Endometrial microvascular endothelial cells (primary cell): Measurements from ENCODE around the gene TARDBP. TPM values are rescaled to one million over a fixed set of nuclear protein-coding genes. Genes with fewer than 3 reads are reported as not detected.
"Not testable (repeated sequence)": the region's sequence is repeated elsewhere in the genome, so short reads cannot be mapped to it uniquely, and the experiment has no call there.

Experiments
- in situ Hi-C: cut with HindIII; loops from 2 replicates; pipeline ENCODE4 v1.10.0; 2017; ENCODE audit warnings: low sequenced_read_pairs, low pct_unique_long_range_greater_than_20kb; ENCODE audit errors: inconsistent ontology term
- total RNA-seq: library from RNA; depleted of rRNA; stranded (reverse); fragments of >200 nt; gene quantifications from one replicate; pipeline ENCODE4 v1.2.3, GENCODE V29; 2015; ENCODE audit errors: inconsistent ontology term

Gene TARDBP
- total RNA-seq, 1 donor from 2014 or later, result 114 TPM

DNA sequence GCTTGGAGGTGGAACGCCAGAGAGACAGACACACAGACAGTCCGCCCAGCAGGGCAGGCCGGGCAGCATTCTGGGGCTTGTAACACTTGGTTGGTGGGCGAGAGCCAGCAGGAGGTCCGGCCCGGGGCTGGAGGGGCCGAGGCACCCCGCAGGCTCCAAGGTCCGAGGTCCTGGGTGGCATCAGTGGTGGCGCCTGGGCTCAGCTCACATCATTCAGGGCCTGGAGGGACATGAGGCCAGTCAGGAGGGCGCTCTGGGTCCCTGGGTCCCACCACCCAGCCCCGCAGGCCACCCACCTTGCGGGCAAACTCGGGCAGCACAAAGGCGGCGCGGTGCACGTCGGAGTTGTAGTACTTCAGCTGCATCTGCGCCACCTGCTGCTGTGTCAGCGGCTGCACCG is 42.2 kb downstream of the TARDBP start:
- in situ Hi-C loops, result no loop called here

DNA sequence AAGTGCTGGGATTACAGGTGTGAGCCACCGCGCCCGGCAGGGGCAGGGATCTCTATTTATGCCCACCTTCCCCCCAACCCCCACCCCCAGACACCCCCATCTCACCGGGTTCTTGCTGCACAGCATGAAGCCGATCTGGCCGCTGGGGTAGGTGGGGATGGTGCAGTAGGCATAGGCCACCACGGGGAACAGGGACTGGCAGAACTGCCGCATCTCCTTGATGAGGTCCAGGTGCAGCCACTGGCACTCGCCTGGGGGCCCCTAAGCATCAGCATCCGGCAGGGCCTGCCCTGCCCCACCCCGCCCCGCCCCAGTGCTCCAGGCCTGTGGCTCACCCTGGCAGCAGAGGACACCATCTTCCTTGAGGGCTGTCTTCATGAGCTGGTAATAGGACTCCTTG is 43.2 kb downstream of the TARDBP start:
- in situ Hi-C loops, result no loop called here

DNA sequence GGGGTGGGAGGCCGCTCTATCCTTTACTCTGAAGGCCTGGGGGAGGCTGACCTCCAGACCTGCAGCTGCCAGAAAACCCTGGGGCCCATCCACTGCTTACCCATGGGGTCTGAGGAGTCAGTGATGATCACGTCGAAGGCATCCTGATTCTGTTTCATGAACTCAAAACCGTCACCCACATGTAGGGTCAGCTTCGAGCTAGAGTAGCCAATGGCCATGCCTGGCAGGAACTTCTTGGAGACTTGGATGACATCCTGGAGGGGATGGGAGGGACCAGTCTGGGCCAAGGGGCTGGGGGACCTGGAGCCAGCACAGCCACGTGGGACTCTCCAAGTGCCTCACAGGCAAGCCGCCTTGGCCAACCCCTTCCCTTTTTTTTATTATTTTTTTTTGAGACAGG is 44.0 kb downstream of the TARDBP start:
- in situ Hi-C loops, result no loop called here

- in situ Hi-C loops, result no loop called here
Observed at GRCh38 chr1:11057477-11057876, 45.0 kb downstream of the TARDBP start.

DNA sequence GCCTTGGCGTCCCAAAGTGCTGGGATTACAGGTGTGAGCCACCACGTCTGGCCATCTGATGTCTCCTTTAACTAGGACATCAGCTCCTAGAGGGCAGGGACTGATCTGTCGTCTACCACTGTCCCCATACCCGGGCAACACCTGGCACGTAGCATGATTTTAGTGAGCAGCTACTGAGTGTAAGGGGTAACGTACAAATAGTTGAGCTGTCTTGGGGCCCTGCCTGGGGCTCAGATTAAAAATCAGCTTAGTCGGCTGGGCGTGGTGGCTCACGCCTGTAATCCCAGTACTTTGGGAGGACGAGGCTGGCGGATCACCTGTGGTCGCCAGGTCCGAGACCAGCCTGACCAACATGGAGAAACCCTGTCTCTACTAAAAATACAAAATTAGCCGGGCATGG is 45.6 kb downstream of the TARDBP start:
- in situ Hi-C loops, result no loop called here

- in situ Hi-C loops, result no loop called here
Observed at GRCh38 chr1:11058595-11059154, 46.2 kb downstream of the TARDBP start.

GRCh38 chr1:11059155-11059967 is 46.9 kb downstream of the TARDBP start:
- in situ Hi-C loops, result no loop called here

GRCh38 chr1:11059968-11060830 is 47.7 kb downstream of the TARDBP start, which contains the start of gene SRM:
Gene SRM, minus strand, starts transcription at chr1:11060018. Its CDS starts 75 bp downstream, at chr1:11059943.
- in situ Hi-C loops, result no loop called here

DNA sequence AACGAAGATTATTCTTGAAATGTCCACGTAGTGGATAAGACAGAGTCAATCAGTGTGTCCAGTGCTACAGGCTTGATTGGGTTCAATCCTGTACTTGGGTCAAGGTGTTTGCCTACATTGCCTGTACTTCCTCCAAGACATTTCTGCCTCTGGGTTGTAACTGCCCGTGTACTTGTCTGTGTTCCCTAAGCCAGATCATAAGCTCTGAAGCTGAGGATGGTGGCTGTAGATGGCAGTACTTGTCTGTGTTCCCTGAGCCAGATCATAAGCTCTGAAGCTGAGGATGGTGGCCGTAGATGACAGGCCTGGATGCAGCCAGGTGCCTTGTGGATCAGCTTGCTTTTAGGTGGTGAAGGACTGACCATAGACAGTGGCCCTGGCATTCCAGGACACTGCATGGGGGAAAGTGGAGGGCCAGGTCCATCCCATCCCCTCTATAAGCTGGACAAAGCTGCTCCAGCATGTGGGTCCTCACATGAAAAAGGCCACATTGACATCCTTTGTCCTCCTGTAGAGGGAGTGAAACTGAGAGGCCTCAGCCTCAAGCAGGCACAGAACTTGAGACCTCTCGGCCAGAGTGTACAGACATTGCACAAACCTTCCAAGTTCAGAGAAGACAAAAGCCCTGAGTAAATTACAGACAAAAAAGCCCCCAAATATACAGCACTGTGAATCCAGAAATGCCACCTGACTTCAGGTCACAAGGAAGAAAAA is 49.4 kb downstream of the TARDBP start:
- in situ Hi-C loops, result no loop called here

DNA sequence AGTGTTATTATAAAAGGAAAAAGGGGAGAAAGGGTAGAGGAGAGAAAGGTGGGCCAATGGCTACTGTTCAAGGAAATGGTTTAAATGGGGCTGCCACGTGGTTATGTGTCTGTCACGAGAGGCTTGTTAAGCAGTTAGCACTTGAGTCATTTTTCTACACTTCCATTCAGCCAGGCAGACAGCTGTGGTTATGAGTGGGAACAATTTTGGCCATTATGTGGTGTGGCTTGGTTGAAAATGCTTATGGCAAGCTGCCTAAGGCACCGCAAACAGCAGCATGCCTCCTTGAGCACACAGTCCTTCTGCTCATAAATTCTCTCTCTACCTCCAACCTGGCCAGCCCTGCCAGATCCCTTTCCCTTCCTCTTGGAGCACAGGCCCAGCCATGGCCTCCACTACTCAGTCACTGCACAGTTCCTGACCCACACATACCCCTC is 50.5 kb downstream of the TARDBP start:
- in situ Hi-C loops, result no loop called here

- in situ Hi-C loops, result not testable (repeated sequence)
Observed at GRCh38 chr1:11063937-11064537, 51.6 kb downstream of the TARDBP start.

DNA sequence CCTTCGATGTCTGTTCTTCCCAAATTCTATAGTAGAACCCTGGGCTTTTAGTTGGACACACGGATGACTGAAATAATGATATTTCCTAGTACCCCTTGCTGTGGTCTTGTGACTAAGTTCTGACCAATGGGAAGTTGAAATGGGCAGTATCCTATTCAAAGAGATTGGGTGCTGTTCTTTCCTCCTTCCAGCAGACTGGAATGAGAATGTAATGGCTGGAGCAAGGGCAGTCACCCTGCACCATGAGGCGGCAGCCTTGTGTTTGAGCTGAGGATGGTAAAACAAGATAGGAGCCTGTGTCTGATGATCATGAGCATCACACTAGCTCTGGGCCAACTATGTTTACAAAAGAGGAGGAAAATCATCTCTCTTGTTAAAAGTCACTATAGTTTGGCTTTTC is 52.5 kb downstream of the TARDBP start:
- in situ Hi-C loops, result no loop called here

DNA sequence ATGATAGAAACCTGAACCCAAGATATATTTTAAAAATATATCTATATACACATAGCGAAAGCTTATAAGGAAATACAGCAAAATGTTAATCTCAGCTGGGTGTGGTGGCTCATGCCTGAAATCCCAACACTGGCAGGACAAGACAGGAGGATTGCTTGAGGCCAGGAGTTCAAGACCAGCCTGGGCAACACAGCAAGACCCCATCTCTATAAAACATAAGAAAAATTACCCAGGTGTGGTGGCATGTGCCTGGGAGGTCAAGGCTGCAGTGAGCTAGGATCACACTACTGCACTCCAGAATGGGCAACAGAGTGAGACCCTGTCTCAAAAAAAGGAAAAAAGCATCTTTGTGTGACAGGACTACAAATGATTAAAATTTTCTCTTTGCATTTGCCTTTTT is 53.3 kb downstream of the TARDBP start:
- in situ Hi-C loops, result no loop called here

DNA sequence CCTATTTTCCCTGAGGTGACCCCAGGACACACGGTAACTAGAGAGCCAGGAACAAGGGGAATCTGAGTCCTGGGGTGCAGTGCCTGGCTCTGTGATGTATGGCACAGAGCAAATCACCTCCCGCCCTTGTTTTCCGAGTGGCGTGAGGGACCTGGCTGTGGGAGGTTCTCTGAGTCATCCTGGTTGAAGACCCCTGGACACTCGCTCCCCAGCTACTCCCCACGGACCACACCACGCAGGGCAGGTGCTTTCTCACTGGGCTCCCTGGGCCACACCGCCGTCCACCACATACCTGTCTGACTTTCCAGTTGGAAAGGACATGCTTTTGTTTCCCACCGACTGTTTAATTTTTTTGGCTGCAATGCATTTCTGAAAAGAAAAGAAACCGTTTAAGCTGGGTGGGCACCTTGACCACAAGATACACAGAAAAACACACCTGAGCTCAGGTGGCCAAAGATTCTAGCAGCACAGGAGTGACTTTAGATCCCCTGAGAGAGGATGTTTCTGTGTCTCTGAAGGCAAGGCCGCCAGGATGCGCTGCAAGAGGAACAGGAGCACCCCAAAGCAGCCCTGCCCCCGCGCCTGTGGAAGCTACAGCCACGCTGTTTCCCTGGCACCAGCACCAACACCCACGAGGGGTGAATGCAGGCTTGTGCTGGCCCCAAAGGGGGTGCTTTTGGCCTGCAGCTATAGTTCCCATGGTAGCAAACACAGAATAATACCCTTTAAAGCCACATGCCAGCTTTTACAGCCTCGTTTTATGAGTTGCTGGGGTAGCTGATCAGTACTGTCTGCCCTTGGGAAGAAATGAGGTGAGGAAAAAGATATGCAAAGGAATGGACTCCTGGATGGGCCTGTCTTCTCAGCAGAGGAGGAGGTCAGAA is 55.5 kb downstream of the TARDBP start:
- in situ Hi-C loops, result no loop called here

- in situ Hi-C loops, result no loop called here
Observed at GRCh38 chr1:11068600-11069473, 56.4 kb downstream of the TARDBP start.

DNA sequence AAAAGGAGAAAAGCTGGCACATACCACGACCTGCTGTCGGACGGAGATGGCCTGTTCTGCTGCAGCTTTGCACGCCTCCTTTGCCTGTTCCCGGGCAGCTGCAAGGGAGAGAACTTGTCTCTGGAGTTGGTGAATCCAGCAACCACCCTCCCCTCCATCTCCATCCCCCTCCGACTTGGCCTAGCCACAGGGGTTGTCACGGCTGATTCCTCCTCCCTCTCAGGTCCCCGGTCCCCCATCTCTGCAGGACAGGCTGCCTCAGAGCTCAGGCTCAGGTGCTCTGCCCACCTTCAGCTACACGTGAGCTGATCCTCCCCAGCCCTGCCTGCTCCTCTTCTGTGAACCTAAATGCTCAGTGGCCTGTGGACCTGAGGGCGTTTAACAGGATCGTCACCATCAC is 58.4 kb downstream of the TARDBP start:
- in situ Hi-C loops, result no loop called here
